GM10266 (cell line): ENCODE measurements around the gene APP.

ENCODE experiments used
- DNase-seq: peaks from one replicate; pipeline ENCODE4 v3.0.0; 2012; ENCODE audit errors: extremely low spot score
- CTCF ChIP-seq: IDR thresholded peaks from 2 replicates; pipeline ENCODE4 v1.5.1; 2012; ENCODE audit warnings: mild to moderate bottlenecking, low read depth; ENCODE audit not compliant: control insufficient read depth, insufficient read depth; ENCODE audit errors: missing control alignments

APP gene

GRCh38 chr21:25862112-25862511, 308.5 kb downstream of the APP start:
- no peak for TF ChIP-seq CTCF

GRCh38 chr21:25859235-25859929, 311.2 kb downstream of the APP start:
- no peak for TF ChIP-seq CTCF
- no peak for DNase-seq

More at GRCh38 chr21:25862112-25862511, 308.5 kb downstream of the APP start:
- no peak for DNase-seq

DNA sequence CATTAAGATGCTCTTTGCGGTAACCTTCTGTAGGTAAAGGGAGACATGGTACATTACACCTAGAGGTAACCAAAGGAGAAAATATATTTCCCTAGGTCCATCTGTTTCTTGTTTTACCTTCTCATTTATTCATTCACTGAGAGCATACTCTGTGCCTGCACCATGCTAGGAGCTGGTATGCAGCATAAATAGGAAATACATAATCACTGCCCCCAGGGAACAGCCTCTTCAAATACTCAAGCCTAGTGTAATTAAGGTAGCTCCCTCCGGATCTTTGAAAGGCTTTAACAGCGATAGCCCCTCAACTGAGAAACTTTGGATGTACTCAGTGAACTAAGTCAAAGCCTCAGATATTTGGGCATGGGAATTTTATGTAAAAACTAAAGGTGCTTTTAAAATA, 312.2 kb downstream of the APP start:
- TF ChIP-seq CTCF = no peak

DNA sequence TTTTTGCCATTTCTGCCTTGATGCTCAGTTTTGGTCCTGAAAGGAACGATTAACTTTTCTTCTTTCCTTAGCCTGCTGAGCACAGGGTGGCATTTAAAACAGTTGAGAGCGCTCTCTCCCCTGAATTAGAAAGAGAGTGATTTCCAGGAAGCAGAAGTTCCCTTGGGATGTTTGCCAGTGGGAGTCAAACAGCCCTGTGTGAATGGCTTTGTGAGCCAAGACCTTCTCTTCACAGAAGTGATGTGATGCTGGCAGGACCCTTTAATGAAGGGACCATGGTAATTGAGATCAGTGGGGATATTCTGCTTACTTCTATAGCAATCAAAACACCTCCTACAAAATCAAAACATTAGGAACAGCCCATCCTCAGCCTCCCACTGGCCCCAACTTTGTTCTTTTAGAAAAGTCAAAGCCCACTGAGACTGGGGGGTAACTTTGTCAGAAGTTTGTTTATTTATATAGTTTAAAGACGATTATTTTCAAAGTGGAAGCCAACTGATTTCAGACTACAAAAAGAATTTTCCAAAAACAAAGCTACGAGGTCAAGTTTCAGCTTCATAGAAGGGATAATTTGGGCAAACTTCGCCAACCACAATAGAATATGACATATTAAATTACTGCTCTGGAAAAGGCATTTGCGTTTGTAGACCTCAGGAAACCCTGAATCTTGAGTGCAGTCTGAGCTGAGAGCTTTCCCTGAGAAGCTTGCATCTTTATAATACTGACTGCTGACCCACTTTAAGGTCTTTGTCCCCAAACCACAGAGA, 313.1 kb downstream of the APP start:
- no peak for TF ChIP-seq CTCF

More for the DNA sequence above, 312.2 kb downstream of the APP start:
- DNase-seq = no peak

GRCh38 chr21:25855576-25855975, 315.0 kb downstream of the APP start:
- no peak for DNase-seq
- TF ChIP-seq CTCF = no peak

More for the DNA sequence above, 313.1 kb downstream of the APP start:
- no peak for DNase-seq

GRCh38 chr21:25850126-25850842, 320.3 kb downstream of the APP start:
- DNase-seq = no peak
- TF ChIP-seq CTCF = no peak
